Stimulated activated CD4-positive, alpha-beta T cell treated with anti-CD3 and anti-CD28 coated beads, Interleukin-12 subunit alpha, Interleukin-12 subunit beta, amount 100 ng/mL, for 4 hours (primary cell): ENCODE results near the gene NDUFB8.

ENCODE experiments used
- DNase-seq: peaks from one replicate; pipeline ENCODE4 v3.0.0-alpha.2; 2020

The NDUFB8 gene

GRCh38 chr10:100506596-100507356 lies 22.9 kb downstream of the NDUFB8 start:
- no peak for DNase-seq

DNA sequence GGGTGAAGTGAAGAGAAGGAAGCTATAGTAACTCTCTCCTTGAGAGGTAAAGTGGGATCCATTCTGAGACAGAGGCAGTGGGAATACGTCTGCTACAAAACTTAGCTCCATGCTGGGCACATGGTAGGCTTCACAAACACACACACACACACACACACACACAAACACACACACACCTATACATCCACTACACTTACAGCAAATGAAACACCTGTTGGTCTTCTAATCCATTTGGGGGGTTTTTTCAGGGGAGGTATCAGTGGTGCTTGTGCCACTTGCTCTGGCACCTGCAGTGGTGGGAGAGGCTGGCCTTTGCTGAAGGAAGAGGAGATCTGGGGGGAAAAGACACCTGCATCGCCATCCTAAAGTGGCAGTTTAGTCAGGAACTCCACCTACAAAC lies 24.5 kb downstream of the NDUFB8 start:
- no peak for DNase-seq

- DNase-seq, result no peak
Measured at GRCh38 chr10:100504096-100504495, 25.6 kb downstream of the NDUFB8 start.

DNA sequence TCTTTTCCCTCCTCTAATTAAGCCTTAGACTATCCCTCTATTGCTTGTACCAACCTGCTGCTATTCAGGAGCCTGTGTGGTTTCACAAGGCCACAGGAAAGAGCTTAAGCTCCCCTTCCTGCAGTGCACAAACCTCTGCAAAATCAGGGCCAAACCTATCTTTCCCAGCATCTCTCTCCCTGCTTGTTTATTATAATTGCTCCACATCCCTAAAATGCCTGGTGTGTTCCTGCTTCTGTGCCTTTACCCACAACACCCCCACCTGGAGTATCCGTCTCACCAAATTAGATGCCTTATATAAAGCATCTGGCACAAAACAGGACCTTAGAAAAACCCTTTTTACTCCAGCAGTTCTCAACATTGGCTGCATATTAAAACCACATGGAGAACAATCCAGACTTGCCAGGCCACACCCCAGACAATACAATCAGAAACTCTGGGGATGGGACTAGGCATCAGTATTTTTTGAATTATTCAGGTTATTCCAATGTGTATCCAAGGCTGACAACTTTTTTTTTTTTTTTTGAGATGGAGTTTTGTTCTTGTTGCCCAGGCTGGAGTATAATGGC lies 26.7 kb downstream of the NDUFB8 start:
- DNase-seq, result no peak

DNA sequence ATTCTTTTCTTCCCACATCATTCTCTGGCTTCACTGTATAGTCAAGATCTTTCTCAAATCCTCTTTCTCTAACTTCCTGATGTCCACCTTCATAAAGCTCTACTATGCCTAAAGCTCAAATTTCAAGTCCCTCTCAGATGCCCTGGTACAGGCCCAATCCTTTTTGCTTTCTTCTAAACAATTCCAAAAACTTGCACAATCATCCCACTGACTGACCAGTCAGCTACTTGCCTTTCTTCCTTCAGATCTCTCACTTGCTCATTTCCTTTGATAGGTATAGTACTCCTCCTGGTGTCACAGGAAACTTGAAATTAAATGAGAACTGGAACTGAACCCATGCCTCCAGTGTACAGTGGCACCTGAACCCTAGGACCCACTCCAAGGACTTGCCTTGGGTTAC lies 28.2 kb downstream of the NDUFB8 start:
- DNase-seq, result no peak

GRCh38 chr10:100498059-100498458 lies 31.6 kb downstream of the NDUFB8 start:
- DNase-seq, result no peak

DNA sequence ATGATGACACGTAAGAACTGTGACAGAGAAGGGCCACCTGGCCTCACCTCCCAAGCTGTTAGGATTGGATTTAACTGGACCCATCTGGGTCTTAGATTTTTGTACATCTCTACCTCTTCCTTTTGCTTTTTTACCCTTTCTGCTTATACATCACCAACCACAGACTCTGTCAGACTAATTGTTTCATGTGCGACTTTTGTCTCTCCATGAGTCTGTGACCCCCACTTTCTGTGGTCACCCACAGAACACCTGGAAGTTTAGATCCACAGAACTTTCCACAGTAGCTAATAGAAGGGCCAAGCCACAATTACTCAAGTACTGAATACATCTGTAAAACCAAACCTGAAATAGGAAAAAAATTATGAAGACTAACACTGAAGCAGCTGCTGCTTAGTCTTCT lies 33.1 kb downstream of the NDUFB8 start:
- no peak for DNase-seq

- DNase-seq, result no peak
Measured at GRCh38 chr10:100490531-100490930, 39.1 kb downstream of the NDUFB8 start.

GRCh38 chr10:100489396-100489795 lies 40.3 kb downstream of the NDUFB8 start:
- no peak for DNase-seq

DNA sequence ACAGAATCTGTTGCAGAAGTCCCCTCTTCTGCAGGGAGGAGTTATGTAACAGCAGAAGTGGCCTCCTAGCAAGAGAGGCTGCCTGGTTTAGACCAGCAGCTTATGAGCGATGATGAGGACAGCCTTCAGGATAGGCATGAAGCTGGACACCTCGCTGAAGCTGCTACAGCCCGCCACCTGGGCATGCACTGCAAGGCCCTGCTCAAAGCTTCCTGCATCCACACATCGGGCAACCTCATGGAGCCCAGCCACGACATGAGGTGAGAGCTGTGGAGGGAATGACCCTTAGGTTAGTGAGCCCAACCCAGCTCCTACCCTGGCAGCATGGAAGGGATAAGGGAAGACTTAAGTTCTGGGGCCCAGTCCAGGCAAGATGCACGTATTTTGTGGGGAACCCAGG lies 42.1 kb downstream of the NDUFB8 start:
- DNase-seq, result no peak

DNA sequence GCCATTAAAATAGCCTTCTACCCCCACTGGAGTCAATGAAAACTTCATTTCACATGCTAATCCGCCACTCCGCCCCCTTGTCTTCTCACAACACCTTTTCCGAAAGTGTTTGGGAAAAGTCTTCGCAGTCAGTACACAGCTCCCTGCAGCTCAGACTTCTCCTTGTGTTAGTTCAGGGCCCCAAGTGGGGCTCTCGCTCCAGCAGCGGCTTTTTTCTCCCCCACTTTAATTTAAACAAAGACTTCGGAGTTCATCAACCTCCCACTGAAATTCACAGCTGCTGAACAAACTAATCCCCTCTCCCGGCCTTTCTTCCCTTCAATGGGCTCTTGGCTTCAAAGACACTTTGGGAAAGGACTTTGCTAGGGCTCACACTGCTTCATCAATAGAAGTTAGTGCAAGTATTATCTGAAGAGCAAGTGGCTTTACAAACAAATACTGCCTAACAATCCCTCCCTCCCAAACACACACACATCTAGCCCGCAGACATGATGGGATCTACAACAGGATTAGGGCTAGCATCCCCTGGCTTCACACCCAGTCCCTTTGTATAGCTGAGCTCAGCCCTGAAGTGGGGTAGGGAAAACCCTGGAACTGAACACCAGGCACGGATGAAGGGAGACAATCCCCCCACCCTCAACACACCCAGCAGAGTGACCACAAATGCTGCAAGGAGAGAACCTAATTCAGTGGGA lies 43.7 kb downstream of the NDUFB8 start:
- no peak for DNase-seq

DNA sequence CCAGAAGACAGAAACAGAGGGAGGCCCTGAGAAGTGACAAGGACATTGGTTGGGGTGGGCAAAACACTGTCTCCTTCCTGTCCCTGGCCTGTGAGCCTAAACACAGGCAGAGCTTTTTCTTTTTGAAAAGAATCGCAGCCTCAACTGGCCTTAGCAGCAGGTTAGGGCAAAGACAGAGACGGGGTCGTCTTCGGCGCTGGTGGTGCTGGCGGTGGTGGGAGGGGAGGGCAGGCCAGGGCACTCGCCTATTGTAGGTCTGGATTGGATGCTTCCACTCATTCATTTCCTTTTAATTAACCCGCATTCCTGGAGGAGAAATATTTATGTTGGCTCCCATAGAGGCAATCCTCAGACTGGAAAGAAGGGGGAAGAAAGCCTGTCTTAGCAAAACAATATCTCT lies 44.3 kb downstream of the NDUFB8 start:
- no peak for DNase-seq

DNA sequence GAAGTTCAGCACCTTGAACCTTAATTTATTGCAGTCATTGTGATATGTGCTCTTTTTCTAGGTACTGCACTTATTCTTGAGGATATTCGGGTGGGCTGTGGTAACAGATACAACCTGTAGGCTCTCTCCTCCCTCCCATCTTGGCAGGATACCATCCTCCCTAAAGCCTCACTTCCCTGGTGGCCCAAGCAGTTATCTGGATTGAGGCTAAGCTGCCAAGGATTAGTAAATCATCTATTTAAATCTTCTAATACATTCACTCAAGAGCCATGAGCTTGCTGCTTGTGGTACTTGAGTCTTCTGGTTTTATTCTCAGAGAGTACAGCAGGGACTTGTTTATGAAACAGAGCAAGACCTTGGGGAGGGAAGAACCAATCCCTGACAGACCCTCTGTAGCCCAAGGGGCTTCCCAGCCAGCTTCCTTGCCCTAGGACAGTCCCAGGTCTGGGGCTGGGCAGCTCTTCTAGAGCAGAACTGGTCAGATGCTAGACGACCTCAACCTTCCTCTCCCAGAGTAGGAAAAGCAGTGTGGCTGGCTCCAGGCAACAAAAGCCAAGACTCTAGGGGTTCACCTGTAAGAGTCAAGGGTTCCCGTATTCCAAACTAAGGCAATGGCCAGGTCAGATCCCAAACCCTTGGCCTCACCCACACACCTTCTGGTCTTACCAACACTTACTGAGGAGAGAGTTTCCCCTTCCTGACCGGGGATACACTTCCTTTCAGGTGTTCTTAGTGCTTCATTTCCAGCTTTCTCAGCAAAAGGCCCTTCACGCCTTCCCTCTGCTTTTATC lies 45.6 kb downstream of the NDUFB8 start:
- DNase-seq, result no peak

DNA sequence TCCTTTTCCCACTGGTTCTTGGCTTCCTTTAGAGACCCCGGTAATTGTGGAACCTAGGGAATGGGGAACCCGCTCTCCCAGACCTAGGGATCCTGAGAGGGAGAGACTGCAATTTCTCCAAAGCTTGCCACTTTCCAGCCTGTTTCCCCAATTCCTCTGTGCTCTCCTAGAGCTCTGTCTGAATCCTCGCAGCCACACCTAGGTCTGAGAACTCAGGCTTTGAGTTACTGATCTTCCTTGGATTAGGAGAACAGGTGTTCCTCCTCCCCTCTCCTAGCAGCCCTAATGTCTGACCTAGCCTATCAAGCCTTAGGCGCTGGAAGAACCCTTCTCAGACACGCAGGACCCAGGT lies 46.9 kb downstream of the NDUFB8 start:
- DNase-seq, result no peak

- peak; percentile 60 for DNase-seq
Measured at GRCh38 chr10:100482181-100482833, 47.4 kb downstream of the NDUFB8 start.

DNA sequence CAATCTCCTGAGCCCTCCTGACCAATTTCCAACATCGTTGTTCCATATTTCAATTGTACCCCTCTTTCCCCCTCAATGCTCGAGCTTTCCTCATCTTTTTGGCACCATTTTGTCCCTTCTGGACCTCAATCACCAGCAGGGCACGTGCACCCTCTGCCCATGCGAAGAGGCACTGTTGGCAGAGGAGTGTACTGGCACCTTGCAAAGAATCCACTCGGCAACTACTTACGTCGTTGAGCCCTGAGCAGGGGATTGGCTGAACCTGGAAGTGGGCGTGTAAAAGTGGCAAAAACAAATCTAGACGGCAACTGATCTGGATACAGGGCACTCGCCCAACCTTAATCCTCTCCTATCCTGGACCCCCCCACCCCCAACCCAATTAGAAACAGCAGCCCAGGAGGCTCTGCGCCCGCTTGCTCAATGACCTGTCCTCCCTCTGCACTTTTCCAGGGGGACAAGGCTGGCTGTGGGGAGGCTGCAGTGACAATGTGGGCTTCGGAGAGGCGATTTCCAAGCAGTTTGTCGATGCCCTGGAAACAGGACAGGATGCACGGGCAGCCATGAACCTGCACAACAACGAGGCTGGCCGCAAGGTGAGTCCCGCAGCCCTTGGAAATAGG lies 48.1 kb downstream of the NDUFB8 start:
- peak; percentile 80 for DNase-seq

- no peak for DNase-seq
Measured at GRCh38 chr10:100480002-100480401, 49.7 kb downstream of the NDUFB8 start.

DNA sequence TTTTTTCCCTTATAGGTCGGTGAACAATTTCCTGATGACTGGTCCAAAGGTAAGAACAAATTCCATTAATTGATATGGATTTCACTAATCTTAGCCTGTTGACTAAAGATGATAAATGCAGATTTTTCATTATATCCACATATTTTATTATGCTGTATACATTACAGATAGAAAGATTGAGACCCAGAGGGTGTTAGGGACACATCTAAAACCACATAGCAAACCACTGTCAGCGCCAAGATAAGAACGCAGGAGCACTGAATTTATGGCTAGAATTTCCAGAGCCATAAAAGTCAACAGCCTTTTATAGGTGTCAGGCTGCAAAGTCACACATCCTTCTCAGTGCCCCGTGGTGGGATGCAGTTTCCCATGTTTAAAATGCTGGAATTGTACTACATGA lies 50.6 kb downstream of the NDUFB8 start:
- DNase-seq, result no peak

DNA sequence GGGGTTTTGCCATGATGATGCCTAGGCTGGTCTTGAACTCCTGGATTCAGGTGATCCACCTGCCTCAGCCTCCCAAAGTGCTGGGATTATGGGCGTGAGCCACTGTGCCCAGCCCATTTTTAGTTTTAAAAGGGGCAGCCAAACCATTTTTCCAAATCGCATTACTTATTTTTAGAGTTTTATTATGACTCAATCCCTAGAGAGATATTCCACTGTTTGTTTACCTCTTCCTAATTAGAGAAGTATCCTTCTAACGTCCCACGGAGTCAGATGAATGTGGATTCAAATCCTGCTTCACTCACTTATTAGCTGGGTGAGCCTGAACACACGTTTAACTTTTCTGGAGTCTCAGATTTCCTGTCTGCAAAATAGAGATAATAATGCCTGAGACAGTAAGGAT lies 51.7 kb downstream of the NDUFB8 start:
- DNase-seq, result no peak
